Activated CD4-positive, alpha-beta T cell treated with anti-CD3 and anti-CD28 coated beads for 1 hour (primary cell): ENCODE data around the gene S100P.
"Not testable (repeated sequence)": the region's sequence is repeated elsewhere in the genome, so short reads cannot be mapped to it uniquely, and the experiment has no call there.

Source experiments
- DNase-seq: peaks from one replicate; pipeline ENCODE4 v3.0.0-alpha.2; 2020

S100P gene

GRCh38 chr4:6699903-6700302 is 6.2 kb downstream of the S100P start:
- DNase-seq = no peak

GRCh38 chr4:6701371-6701770 is 7.7 kb downstream of the S100P start:
- DNase-seq = no peak

- DNase-seq = no peak
These were observed 9.1 kb downstream of the S100P start for GRCh38 chr4:6702761-6703160.

- DNase-seq = no peak
These were observed 10.1 kb downstream of the S100P start for GRCh38 chr4:6703786-6704185.

- DNase-seq = no peak
These were observed 12.0 kb downstream of the S100P start for GRCh38 chr4:6705646-6706045.

GRCh38 chr4:6706173-6706572 is 12.5 kb downstream of the S100P start:
- no peak for DNase-seq

GRCh38 chr4:6709230-6710114 is 15.8 kb downstream of the S100P start, which contains the start of gene MRFAP1L1:
MRFAP1L1 (minus strand) TSS chr4:6709865; CDS start chr4:6709629, 236 bp downstream.
- peak; percentile 92 for DNase-seq

- DNase-seq = no peak
These were observed 16.6 kb downstream of the S100P start for GRCh38 chr4:6710282-6710681.

- no peak for DNase-seq
These were observed 17.3 kb downstream of the S100P start for GRCh38 chr4:6710996-6711395.

- no peak for DNase-seq
These were observed 21.3 kb downstream of the S100P start for GRCh38 chr4:6714954-6715353.

- DNase-seq = no peak
These were observed 22.0 kb downstream of the S100P start for GRCh38 chr4:6715704-6716017.

- peak; percentile 84 for DNase-seq
These were observed 22.6 kb downstream of the S100P start, which contains the start of gene BLOC1S4 for GRCh38 chr4:6716018-6716911. BLOC1S4 (plus strand) TSS chr4:6716174; CDS start chr4:6716210, 36 bp downstream.

- no peak for DNase-seq
These were observed 23.4 kb downstream of the S100P start for GRCh38 chr4:6716958-6717655.

- DNase-seq = no peak
These were observed 25.4 kb downstream of the S100P start for GRCh38 chr4:6718932-6719610.

GRCh38 chr4:6719611-6720179 is 26.0 kb downstream of the S100P start:
- no peak for DNase-seq

- peak; percentile 72 for DNase-seq
These were observed 26.6 kb downstream of the S100P start for GRCh38 chr4:6720202-6720699.

- DNase-seq = no peak
These were observed 27.4 kb downstream of the S100P start for GRCh38 chr4:6721121-6721520.

GRCh38 chr4:6722891-6723290 is 29.2 kb downstream of the S100P start:
- DNase-seq = no peak

GRCh38 chr4:6723851-6724250 is 30.2 kb downstream of the S100P start:
- no peak for DNase-seq

- no peak for DNase-seq
These were observed 30.9 kb downstream of the S100P start for GRCh38 chr4:6724421-6725111.

GRCh38 chr4:6725427-6725961 is 31.8 kb downstream of the S100P start:
- not testable (repeated sequence) for DNase-seq
